DND-41 (cell line): ENCODE data around the gene DRD1.

Experiments used
- ATAC-seq: fragments of 200-7000 bp; cut with Tn5 transposase; 3 replicates; pipeline ENCODE4 v1.9.1; 2021; ENCODE audit warnings: low read depth; ENCODE audit not compliant: insufficient read depth
- DNase-seq: peaks from one replicate; pipeline ENCODE4 v3.0.0-alpha.2; 2020
- H2AFZ ChIP-seq: 2 replicates; pipeline ENCODE4 v1.6.0; 2012; ENCODE audit warnings: low read depth, low read length
- H3K27ac ChIP-seq: 2 replicates; pipeline ENCODE4 v1.5.1; 2012; ENCODE audit warnings: low read length, inconsistent platforms
- H3K27me3 ChIP-seq: fragments of 200-600 bp; sonication (generic); 2 replicates; pipeline ENCODE4 v1.6.0; 2012; ENCODE audit warnings: low read length, mild to moderate bottlenecking, inconsistent platforms; ENCODE audit not compliant: insufficient read depth, poor library complexity
- H3K36me3 ChIP-seq: 2 replicates; pipeline ENCODE4 v1.5.1; 2012; ENCODE audit warnings: low read length, inconsistent platforms; ENCODE audit not compliant: insufficient read depth
- H3K4me1 ChIP-seq: 2 replicates; pipeline ENCODE4 v1.5.1; 2012; ENCODE audit warnings: mild to moderate bottlenecking, low read length; ENCODE audit not compliant: insufficient read depth
- H3K4me2 ChIP-seq: 2 replicates; pipeline ENCODE4 v1.6.0; 2012; ENCODE audit warnings: mild to moderate bottlenecking, moderate library complexity, low read length, inconsistent platforms; ENCODE audit not compliant: insufficient read depth
- H3K4me3 ChIP-seq, 2 experiments: fragments of 200-600 bp in 1 of 2; shearing (Covaris generic) in 1 of 2; 2 replicates each; pipeline ENCODE4 v1.5.1; 2012 to 2016; ENCODE audit warnings: inconsistent platforms in 2 of 2, low read length in 2 of 2, mild to moderate bottlenecking in 2 of 2, low read depth in 1 of 2, moderate library complexity in 1 of 2
- H3K79me2 ChIP-seq: 2 replicates; pipeline ENCODE4 v1.6.0; 2012; ENCODE audit warnings: low read length, inconsistent platforms; ENCODE audit not compliant: insufficient read depth
- H3K9ac ChIP-seq: 2 replicates; pipeline ENCODE4 v1.6.0; 2012; ENCODE audit warnings: low read depth, mild to moderate bottlenecking, inconsistent platforms, low read length, moderate library complexity
- H3K9me3 ChIP-seq: 2 replicates; pipeline ENCODE4 v1.5.1; 2012; ENCODE audit warnings: low read length, moderate library complexity, mild to moderate bottlenecking, inconsistent platforms; ENCODE audit not compliant: insufficient read depth, severe bottlenecking
- H4K20me1 ChIP-seq: 2 replicates; pipeline ENCODE4 v1.6.0; 2012; ENCODE audit warnings: low read length; ENCODE audit not compliant: insufficient read depth
- CTCF ChIP-seq: IDR thresholded peaks from 2 replicates; pipeline ENCODE4 v1.5.1; 2012; ENCODE audit warnings: borderline replicate concordance, low read length, moderate library complexity, mild to moderate bottlenecking; ENCODE audit not compliant: poor library complexity, severe bottlenecking; ENCODE audit errors: extremely low read depth
- EZH2 ChIP-seq: IDR thresholded peaks from 3 replicates; pipeline ENCODE4 v1.6.1; 2012; ENCODE audit warnings: borderline replicate concordance, low read depth, mild to moderate bottlenecking, moderate library complexity, low read length, inconsistent platforms; ENCODE audit not compliant: severe bottlenecking

The DRD1 gene

DNA sequence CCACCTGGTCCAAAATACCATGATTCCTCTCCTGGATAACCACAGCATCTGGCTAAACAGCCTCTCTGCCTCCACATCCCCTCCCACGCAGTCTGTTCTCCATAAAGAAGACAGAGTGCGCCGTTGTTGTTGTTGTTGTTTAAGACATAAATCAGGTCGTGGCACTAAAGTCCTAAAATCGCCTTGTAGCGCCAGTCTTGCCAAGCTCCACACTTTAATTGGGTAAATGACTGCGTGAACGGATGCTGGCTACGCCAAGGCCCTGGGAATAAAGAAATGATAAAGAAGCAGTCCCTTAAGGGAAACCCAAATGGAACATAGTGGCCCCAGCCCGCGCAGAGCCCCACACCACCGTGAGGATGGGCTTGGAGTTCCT, 34.0 kb upstream of the DRD1 start:
- peaks cover 30% of the 10 kb centered on the region for H4K20me1 ChIP-seq
- H3K27me3 ChIP-seq = peaks cover 31% of the 10 kb centered on the region
- no peaks in the 10 kb centered on the region for H3K9me3 ChIP-seq
- TF ChIP-seq EZH2 (no peak), CTCF (peak; percentile 26)
- peak overlapping the region; percentile 40 to 66 for H3K4me3 ChIP-seq
- ATAC-seq (no peak), DNase-seq (no peak)
- H3K4me1 ChIP-seq = peaks cover 31% of the 10 kb centered on the region
- peak overlapping the region; percentile 71 for H2AFZ ChIP-seq
- H3K27ac ChIP-seq = no peak overlapping the region
- H3K9ac ChIP-seq = peak overlapping the region; percentile 66
- peak overlapping the region; percentile 85 for H3K4me2 ChIP-seq
- H3K79me2 ChIP-seq = peaks cover 46% of the 10 kb centered on the region
- peaks cover 27% of the 10 kb centered on the region for H3K36me3 ChIP-seq

- no peak overlapping the region for H3K4me2 ChIP-seq
- peaks cover 31% of the 10 kb centered on the region for H3K27me3 ChIP-seq
- H3K4me1 ChIP-seq = peaks cover 31% of the 10 kb centered on the region
- peaks cover 41% of the 10 kb centered on the region for H3K79me2 ChIP-seq
- peaks cover 25% of the 10 kb centered on the region for H4K20me1 ChIP-seq
- H3K9me3 ChIP-seq = no peaks in the 10 kb centered on the region
- H2AFZ ChIP-seq = no peak overlapping the region
- H3K36me3 ChIP-seq = peaks cover 21% of the 10 kb centered on the region
- no peak overlapping the region for H3K27ac ChIP-seq
- ATAC-seq (no peak), DNase-seq (no peak)
- no peak overlapping the region for H3K4me3 ChIP-seq
- no peak overlapping the region for H3K9ac ChIP-seq
- no peak for TF ChIP-seq EZH2
- TF ChIP-seq CTCF = no peak
Measured at GRCh38 chr5:175477440-175477839, 33.5 kb upstream of the DRD1 start.

DNA sequence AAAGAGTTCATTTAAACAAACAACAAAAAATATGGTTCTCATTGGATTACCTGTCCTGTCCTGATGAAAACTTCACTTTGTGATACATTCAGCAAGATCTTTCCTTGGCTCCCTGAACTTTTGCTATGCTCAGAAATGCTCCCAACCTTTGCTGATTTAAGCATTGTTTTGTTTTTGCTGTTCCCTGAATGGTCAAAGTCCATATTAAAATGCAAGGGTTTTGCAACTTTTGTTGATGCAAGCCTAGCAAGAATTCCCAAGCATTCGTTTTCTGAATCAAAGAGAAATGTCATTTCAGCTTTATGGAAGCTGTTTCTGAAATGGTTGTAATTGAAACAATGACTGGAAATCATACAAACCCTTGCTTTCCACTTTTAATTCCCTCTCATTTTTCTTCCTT, 31.3 kb upstream of the DRD1 start:
- Histone ChIP-seq H2AFZ (no peak overlapping the region), H3K4me2 (no peak overlapping the region), H3K4me1 (peaks cover 17% of the 10 kb centered on the region), H3K27me3 (peaks cover 31% of the 10 kb centered on the region), H3K27ac (no peak overlapping the region), H3K9ac (no peak overlapping the region), H3K79me2 (peaks cover 19% of the 10 kb centered on the region), H3K36me3 (peaks cover 3% of the 10 kb centered on the region; the same call in 1 of the 2 replicates), H3K9me3 (no peaks in the 10 kb centered on the region), H4K20me1 (peaks cover 7% of the 10 kb centered on the region; the same call in 1 of the 2 replicates), H3K4me3 (no peak overlapping the region)
- no peak for TF ChIP-seq EZH2
- TF ChIP-seq CTCF = no peak
- no peak for DNase-seq
- no peak for ATAC-seq

GRCh38 chr5:175472378-175472777, 28.4 kb upstream of the DRD1 start:
- ATAC-seq = no peak
- H3K4me2 ChIP-seq = no peak overlapping the region

More at GRCh38 chr5:175472378-175472777, 28.4 kb upstream of the DRD1 start:
- no peaks in the 10 kb centered on the region for H3K79me2 ChIP-seq
- DNase-seq = no peak
- TF ChIP-seq EZH2 (no peak), CTCF (no peak)
- no peaks in the 10 kb centered on the region for H4K20me1 ChIP-seq
- no peak overlapping the region for H2AFZ ChIP-seq
- no peaks in the 10 kb centered on the region for H3K4me1 ChIP-seq
- peaks cover 27% of the 10 kb centered on the region for H3K27me3 ChIP-seq
- H3K4me3 ChIP-seq = no peak overlapping the region
- H3K36me3 ChIP-seq = no peaks in the 10 kb centered on the region
- H3K9ac ChIP-seq = no peak overlapping the region
- H3K9me3 ChIP-seq = no peaks in the 10 kb centered on the region
- H3K27ac ChIP-seq = no peak overlapping the region
